IPS-NIHi7 (cell line): ENCODE data around the gene MOV10L1.

Experiments
- DNase-seq: peaks from one replicate; pipeline ENCODE4 v3.0.0; 2012; ENCODE audit warnings: mixed read lengths; ENCODE audit errors: extremely low spot score

Gene MOV10L1

DNA sequence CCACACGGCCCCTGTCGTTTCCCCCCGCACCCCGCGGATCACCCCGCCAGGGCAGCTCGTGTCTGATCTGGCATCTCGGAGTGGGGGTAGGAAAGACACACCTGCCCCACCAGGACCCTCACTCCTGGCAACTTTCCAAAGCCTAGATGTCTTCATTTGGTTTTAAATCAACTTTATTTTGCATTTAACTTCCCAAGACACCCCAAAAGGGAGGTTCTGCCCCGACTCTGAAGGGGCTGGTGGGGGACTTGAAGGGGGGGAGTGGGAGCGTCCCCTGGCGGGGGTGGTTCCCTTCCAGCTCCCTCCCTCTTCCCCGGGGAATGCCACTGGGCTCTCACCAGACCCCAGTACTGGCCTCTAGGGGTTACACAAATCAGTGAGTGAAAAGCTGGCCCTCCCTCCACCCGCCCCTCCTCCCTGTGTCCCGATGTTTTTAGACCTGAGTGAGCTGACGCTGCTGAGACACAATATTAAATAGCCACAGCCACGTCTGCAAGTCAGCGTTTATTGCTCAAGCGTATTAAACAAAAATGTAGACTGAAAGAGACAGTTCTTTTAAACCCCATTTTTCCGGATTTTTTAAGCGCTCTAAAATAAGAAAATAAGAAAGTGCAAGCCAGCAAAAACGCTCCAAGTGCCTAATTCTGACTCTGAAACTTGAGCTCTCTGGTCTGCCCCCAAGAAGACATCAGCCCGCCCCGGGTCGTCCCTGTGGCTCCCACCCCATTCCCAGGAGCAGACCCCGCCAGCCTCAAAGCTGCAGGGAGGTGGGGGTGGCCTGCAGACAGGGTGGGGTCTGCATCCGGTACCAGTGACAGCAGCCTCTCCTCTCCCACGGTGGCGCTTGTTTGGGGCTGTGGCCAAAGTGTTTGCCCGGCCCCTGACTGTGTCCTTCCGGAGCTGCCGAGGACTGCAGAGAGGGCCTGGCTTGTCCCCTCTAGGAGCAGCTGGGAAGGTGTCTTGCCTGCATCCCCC, 30.6 kb upstream of the MOV10L1 start:
- DNase-seq = peak; percentile 86

DNA sequence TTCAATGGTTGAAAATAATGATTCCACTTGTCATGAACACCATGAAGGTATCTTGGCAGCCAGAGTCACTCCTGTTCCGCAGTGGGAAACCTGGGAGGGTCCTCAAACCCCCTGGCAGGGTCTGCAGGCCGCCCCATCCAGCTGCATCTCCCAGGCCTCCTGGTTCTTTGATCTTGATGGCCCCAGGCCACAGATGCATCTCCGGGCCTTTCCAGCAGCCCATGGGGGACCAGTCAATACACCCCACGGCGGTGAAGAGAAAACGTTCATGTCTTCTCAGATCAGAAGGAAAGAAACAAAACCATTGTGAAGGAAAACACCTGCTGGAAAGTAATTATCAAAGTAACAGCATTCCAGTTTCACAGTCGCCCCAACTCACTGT, 29.9 kb upstream of the MOV10L1 start:
- no peak for DNase-seq

DNA sequence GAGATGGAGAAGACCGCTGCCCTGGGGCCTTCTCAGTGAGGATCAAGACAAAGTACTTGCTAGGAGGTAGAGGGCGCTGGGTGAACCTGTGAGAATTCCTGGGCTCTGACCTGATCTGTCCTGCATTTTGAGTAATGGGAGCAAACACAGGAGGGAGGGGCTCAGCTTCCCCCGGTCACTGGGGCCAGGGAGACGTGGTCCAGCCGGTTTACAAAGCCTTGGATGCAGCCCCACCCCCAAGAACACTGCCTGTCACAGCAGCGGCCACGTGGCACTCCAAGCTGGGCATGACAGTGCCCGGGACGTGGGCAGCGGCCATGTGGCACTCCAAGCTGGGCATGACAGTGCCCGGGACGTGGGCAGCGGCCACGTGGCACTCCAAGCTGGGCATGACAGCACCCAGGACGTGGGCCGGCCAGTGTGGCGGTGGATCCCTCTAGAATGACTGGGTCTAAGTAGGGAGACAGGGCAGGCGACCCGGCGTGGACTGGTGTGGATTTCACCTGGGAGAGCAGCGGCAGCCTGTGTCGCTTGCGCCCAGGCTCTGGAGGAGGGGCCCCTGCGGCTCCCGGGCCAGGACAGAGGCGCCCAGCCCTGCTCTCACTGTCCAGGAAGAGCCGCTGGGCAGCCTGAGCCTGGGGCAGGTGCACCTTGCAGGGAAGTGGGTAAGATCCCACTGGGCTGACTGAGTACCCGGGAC, 29.2 kb upstream of the MOV10L1 start:
- no peak for DNase-seq

GRCh38 chr22:50061141-50061823, 28.5 kb upstream of the MOV10L1 start:
- DNase-seq = no peak

DNA sequence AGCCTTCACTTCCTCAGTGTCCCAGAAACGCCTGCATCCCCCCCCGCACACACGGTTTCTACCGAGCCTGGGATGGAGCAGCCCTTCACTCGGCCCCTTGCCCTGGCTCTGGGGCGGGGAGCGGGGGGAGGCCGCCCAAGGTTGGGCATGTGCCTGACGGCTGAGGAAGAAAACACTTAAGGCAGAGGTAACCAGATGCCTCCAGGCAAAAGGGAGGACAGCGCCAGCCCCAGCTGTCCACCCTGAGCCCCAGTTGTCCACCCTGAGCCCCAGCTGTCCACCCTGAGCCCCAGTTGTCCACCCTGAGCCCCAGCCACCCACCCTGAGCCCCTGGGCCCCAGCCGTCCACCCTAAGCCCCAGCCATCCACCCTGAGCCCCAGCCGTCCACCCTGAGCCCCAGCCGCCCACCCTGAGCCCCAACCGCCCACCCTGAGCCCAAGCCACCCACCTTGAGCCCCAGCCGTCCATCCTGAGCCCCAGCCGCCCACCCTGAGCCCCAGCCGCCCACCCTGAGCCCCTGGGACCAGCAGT, 27.9 kb upstream of the MOV10L1 start:
- no peak for DNase-seq

DNA sequence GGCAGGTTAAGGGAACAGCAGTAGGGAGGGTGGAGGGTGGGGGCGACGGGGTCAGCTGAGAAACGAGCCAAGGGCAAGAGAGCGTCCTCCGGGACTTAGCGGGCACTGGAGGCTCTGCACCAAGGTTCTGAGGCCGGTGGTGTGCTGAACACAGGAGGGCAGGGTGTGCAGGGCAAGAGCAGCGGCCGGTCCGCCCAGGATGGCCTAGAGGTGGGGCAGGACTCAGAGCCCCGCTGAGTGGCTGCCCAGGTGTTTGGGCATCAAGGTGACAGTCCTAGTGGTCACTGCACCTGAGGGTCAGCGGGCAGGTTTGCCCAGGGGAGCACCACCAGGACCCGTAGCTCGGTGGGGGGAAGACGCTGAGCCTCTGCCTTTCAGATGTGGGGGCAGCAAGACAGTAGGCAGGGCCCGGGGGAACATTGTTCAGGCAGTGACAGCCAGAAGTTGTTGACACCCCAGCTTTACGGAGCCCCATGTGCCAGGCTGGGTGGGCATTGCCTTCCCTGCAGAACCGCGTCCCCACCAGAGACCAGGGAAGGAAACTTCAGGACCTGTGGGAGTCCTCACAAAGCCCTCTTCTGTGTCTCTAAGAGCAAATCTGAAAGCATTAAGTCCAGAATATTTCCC, 27.2 kb upstream of the MOV10L1 start:
- DNase-seq = no peak

DNA sequence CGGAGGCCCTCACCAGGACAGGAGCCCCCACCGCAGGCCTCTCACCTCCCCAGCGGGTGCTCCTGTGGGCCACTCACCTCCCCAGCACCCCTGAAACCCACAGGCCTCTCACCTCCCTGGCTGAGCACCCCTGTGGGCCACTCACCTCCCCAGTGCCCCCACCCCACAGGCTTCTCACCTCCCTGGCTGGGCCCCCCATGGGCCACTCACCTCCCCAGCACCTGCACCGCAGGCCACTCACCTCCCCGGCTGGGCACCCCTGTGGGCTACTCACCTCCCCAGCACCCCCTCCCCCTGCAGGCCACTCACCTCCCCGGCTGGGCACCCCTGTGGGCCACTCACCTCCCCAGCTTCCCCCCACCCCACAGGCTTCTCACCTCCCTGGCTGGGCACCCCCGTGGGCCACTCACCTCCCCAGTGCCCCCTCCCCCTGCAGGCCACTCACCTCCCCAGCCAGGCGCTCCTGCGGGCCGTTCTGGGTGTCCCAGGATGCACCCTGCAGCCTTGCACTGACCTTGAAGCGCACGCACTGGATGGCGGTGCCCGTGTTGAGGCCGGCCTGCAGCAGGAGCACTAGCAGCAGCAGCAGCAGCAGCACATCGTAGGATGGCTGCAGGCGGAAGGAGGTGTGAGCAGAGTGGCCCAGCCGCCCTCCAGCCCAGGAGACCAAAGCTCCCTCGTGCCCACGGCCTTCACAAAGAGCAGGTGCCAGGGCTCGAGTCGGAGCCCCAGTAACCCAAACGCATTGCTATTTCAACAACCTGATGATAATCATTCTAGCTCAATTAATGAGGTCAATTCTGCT, 26.0 kb upstream of the MOV10L1 start:
- DNase-seq = no peak

GRCh38 chr22:50064453-50064852, 25.4 kb upstream of the MOV10L1 start:
- no peak for DNase-seq

DNA sequence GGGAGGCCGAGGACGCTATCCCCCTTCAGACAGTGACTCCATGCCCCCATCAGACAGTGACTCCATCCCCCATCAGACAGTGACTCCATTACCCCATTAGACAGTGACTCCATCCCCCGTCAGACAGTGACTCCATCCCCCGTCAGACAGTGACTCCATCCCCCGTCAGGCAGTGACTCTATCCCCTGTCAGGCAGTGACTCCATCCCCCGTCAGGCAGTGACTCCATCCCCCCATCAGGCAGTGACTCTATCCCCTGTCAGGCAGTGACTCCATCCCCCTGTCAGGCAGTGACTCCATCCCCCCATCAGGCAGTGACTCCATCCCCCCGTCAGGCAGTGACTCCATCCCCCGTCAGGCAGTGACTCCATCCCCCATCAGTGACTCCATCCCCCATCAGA, 22.6 kb upstream of the MOV10L1 start:
- no peak for DNase-seq

DNA sequence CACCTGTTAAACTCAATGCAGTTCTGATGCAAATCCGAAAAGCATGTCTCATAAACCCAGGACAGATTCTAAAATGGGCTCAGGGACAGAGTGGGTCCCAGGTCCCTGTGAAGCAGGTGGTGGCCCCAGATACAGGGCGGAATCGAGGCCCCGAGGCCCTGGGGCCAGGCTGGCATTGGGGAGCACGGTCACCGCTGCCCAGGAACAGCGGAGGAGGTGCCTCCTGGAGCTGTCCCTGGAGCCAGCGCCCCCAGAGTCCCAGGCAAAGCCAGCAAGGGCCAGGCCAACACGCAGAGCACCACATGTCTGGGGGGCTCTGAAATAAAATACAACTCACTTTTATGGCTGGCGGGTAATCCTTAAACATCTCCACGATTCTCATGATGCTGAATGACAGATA, 21.7 kb upstream of the MOV10L1 start:
- DNase-seq = no peak

- no peak for DNase-seq
These were observed 19.4 kb upstream of the MOV10L1 start for GRCh38 chr22:50070366-50070765.

DNA sequence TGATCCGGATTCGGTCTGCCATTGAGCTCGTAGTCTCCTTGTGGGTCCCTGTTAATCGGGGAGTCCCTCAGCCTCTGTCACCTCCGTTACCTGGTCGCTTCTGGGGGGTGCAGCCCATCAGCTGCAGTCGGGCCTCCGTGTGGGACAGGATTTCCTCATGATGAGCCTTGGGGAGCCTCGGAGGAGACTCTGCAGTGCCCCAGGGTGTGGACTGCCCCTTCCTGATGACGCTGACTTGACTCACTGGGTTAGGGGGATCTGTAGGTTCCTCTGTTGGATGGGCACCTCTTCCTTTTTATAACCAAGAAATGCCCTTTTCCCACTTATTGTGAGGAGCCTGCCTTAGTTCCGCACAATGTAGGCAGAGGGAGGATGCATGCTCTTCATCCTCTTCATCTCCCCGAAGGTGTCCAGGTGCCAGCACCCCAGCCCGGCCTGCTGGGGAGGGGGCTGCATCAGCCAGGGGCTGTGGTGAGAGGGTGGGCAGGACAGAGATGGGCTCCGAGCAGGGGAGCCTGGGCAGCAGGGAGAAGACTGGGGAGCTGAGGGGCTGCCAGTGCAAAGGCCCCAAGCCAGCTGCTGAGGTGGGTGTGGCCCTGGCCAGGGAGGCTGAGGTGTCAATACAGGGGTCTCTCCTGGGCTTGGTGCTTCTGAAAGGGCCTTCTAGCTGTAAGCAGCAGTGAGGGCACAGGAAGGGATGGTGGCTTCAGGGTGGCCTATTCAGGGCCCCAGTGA, 18.2 kb upstream of the MOV10L1 start:
- DNase-seq = no peak

DNA sequence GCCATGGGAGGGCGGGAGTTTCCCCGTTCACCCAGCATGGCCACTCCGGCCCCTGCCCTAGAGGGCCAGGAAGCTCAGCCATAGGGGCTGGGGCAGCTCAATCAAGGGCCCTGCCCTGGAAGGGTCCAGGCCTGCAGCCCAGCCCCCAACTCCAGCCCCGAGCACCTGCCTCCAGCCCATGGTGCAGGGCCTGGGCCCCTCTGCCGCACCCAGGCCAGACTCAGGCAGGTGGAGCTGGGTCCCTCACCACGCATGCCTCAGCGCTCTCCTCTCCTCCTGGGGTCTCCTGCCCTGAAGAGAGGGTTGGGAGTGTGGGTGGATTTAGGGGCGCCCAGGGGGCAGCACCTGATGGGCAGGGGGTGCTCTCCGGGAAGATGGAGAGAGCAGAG, 17.6 kb upstream of the MOV10L1 start:
- DNase-seq = no peak

DNA sequence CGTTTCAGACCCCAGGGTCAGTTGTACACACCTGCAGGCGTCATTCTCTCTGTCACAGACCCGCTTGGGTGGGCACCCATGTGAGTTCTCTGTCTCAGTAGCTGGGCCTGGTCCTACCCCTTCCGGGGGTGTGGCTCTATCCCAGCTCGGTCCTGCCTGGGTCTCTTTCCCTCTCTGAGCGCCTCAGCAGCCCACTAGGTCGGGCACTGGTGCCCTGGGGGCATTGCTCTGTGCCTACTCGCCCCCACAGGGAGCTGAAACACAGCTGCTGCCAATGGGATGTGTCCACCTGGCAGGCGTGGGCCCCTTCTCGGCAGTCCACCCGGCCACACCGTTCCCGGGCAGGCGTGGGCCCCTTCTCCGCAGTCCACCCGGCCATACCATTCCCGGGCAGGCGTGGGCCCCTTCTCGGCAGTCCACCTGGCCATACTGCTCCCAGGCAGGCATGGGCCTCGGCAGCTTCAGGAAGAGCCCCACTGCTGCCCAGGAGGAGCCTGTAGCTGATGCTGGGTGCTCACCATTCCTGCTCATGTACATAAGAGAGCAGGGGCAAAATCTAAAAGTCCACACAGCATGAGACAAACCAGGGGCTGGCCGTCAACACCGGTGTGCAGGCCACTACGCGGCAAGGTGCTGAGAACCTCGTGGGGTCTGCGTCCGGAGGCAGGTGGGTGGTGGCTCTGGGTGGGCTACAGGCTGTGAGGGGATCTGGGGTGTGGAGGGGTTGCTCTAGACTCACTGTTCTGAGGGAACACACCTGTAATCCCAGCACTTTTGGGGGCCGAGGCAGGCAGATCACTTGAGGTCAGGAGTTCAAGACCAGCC, 16.9 kb upstream of the MOV10L1 start:
- DNase-seq = no peak

- peak; percentile 53 for DNase-seq
These were observed 15.8 kb upstream of the MOV10L1 start for GRCh38 chr22:50074056-50074455.

DNA sequence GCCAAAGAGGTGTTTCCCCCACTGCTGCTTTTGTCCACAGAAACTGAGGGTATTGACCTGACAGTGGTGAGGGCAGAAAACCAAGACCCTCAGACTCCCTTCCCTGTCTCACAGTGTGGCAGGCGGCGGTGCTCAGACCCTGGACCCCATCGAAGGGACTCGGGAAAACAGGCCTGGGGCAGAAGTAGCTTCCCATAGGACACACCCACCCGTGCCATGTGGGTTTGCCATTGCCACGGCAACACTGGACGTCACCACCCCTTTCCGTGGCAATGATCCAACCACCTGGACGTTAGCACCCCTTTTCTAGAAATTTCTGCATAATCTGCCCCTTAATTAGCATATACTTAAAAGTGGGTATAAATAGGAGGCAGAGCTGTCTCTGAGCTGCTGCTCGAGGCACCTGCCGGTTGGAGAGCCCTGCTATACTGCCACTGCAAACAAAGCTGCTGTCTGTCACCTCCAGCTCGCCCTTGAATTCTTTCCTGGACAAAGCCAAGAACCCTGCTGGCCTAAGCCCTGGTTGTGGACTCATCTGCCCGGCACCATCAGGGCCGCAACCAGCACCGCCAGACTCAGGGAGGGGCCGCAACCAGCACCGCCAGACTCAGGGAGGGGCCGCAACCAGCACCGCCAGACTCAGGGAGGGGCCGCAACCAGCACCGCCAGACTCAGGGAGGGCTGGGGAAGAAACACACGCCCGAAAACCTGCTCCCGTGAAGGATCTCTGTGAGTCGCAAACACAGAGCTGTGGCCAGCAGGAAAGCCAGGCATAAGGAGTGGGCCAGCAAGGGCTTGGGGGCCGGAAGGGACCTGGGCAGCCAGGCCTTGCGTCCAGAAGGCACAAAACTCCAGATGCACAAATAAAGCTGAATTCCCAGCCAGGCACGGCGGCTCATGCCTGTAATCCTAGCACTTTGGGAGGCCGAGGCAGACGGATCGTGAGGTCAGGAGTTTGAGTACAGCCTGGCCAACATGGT, 15.0 kb upstream of the MOV10L1 start:
- DNase-seq = peak; percentile 25

GRCh38 chr22:50076646-50077535, 12.9 kb upstream of the MOV10L1 start:
- DNase-seq = no peak
